ENCODE measurements around the gene OSBPL9.

The OSBPL9 gene

DNA sequence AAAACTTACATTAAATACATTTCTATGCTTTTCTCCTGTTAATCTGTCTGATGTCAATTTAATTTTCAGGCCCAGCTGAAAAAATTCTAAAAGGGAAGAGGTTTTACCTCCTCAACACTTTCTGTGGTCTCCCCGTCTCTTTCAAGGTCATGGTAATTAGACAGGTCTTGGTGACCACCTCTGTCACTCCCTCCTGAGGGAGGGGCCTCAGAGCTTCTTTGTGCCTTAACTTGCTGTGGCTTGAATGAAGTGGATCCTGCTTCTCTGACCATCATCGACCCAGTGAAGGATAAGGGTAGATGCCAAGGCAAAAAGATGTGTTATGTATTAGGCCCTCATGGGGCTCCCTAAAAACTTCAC is 40.8 kb upstream of the OSBPL9 start:
- DNase-seq (ENCODE audit: insufficient read length, low spot score): no peak
- no peak for TF ChIP-seq TAF1 (IDR thresholded peaks at IDR 0.05; ENCODE audit: low read depth, low read length)
- 0 out of 2 replicates have a peak, but pooled peaks have one; percentile 5 for TF ChIP-seq SPI1 (IDR thresholded peaks at IDR 0.05; ENCODE audit: low read depth, low read length)
- peak; percentile 68 for FAIRE-seq

- no peak for TF ChIP-seq POU2F2 (IDR thresholded peaks at IDR 0.05; ENCODE audit: low read depth, low read length)
- TF ChIP-seq POLR2AphosphoS5 (IDR thresholded peaks at IDR 0.05; ENCODE audit: low read depth, low read length): no peak
- no peak for TF ChIP-seq SPI1 (IDR thresholded peaks at IDR 0.05; ENCODE audit: low read depth, low read length)
- no peak for TF ChIP-seq TAF1 (IDR thresholded peaks at IDR 0.05; ENCODE audit: low read depth, low read length)
- TF ChIP-seq PAX5 (IDR thresholded peaks at IDR 0.05; ENCODE audit: insufficient read depth, low read length, severe bottlenecking): no peak
- no peak for TF ChIP-seq POLR2A (IDR thresholded peaks at IDR 0.05; ENCODE audit: low read depth, low read length)
- no peak for DNase-seq (ENCODE audit: insufficient read length, low spot score)
- FAIRE-seq: no peak
Observed at GRCh38 chr1:51576923-51577322, 40.0 kb upstream of the OSBPL9 start.

DNA sequence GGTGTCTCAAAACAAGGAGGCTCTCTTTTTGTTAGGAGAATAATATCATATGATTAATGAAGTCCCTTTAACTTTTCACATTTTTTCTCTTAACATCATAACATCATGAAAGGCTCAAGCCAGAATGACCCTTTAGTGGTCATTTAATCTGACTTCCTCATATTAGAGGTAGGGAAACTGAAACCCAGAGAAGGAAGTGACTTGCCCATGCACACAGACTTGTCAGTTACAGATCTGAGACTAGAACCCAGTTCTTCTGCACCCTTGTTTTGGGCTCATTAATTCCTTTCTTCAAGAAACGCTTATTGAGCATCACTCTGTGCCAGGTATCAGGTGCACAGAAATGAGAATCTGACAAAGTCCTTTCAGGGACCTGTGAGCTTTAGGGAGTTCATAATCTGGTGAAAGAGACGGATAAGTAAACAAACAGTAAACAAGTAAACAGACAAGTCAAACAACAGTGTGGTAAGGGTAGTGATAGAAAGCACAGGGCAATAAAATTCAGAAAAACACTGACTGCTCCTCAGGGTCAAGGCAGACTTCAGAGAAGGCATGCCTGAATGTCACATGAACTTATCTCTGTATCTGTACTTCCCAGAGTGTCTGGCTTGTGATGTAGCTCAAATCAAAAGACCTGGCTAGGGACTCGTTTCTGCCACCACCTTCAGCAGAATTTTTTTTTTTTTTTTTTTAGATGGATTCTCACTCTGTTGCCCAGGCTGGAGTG is 38.3 kb upstream of the OSBPL9 start:
- DNase-seq (ENCODE audit: insufficient read length, low spot score) (peak; percentile 35), FAIRE-seq (peak; percentile 84)
- peak; percentile 93 for TF ChIP-seq SPI1 (IDR thresholded peaks at IDR 0.05; ENCODE audit: low read depth, low read length)
- TF ChIP-seq POLR2AphosphoS5 (IDR thresholded peaks at IDR 0.05; ENCODE audit: low read depth, low read length): no peak

DNA sequence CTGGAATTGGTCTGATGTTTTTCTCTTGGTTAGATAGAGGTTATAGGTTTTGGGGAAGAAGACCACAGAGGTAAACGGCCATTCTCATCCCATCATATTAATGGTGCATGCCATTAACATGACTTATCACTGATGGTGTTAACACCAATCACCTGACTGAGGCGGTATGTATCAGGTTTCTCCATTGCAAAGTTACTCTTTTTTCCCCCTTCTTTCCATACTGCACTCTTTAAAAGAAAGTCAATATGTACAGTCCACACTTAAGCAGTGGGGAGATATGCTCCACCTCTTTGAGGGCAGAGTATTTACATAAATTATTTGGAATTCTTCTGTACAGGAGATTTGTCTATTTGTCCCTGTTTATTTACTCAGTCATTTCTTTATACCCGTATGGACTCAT is 35.7 kb upstream of the OSBPL9 start:
- DNase-seq (ENCODE audit: insufficient read length, low spot score): no peak
- TF ChIP-seq PAX5 (IDR thresholded peaks at IDR 0.05; ENCODE audit: insufficient read depth, low read length, severe bottlenecking): no peak
- no peak for TF ChIP-seq POLR2A (IDR thresholded peaks at IDR 0.05; ENCODE audit: low read depth, low read length)
- TF ChIP-seq POLR2AphosphoS5 (IDR thresholded peaks at IDR 0.05; ENCODE audit: low read depth, low read length): no peak
- TF ChIP-seq TAF1 (IDR thresholded peaks at IDR 0.05; ENCODE audit: low read depth, low read length): no peak
- TF ChIP-seq POU2F2 (IDR thresholded peaks at IDR 0.05; ENCODE audit: low read depth, low read length): no peak
- no peak for TF ChIP-seq SPI1 (IDR thresholded peaks at IDR 0.05; ENCODE audit: low read depth, low read length)
- no peak for FAIRE-seq

- FAIRE-seq: no peak
- TF ChIP-seq POU2F2 (IDR thresholded peaks at IDR 0.05; ENCODE audit: low read depth, low read length): no peak
- no peak for TF ChIP-seq PAX5 (IDR thresholded peaks at IDR 0.05; ENCODE audit: insufficient read depth, low read length, severe bottlenecking)
- TF ChIP-seq SPI1 (IDR thresholded peaks at IDR 0.05; ENCODE audit: low read depth, low read length): no peak
- TF ChIP-seq TAF1 (IDR thresholded peaks at IDR 0.05; ENCODE audit: low read depth, low read length): no peak
- no peak for TF ChIP-seq POLR2A (IDR thresholded peaks at IDR 0.05; ENCODE audit: low read depth, low read length)
- TF ChIP-seq POLR2AphosphoS5 (IDR thresholded peaks at IDR 0.05; ENCODE audit: low read depth, low read length): no peak
- no peak for DNase-seq (ENCODE audit: insufficient read length, low spot score)
Observed at GRCh38 chr1:51583532-51583931, 33.4 kb upstream of the OSBPL9 start.

DNA sequence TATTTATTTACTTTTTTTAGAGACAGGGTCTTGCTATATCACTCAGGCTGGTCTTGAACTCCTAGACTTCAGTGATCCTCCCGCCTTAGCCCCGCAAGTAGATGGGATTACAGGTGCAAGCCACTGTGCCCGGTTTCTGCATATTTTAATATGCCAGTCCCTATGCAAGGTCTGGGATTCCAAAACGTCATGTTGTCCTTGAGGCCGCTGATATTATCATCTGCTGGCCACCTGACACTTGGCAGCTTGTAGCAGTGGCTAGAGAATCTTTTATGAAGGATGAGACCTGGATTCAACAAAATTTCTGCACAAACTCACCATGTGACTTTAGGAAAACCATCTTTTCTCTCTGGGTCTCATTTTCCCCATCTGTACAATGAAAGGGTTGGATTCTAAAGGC is 32.9 kb upstream of the OSBPL9 start:
- no peak for FAIRE-seq
- TF ChIP-seq POLR2AphosphoS5 (IDR thresholded peaks at IDR 0.05; ENCODE audit: low read depth, low read length): no peak
- TF ChIP-seq TAF1 (IDR thresholded peaks at IDR 0.05; ENCODE audit: low read depth, low read length): no peak
- TF ChIP-seq POU2F2 (IDR thresholded peaks at IDR 0.05; ENCODE audit: low read depth, low read length): no peak
- TF ChIP-seq SPI1 (IDR thresholded peaks at IDR 0.05; ENCODE audit: low read depth, low read length): no peak
- TF ChIP-seq PAX5 (IDR thresholded peaks at IDR 0.05; ENCODE audit: insufficient read depth, low read length, severe bottlenecking): no peak

GRCh38 chr1:51592711-51593110 is 24.2 kb upstream of the OSBPL9 start:
- TF ChIP-seq PAX5 (IDR thresholded peaks at IDR 0.05; ENCODE audit: insufficient read depth, low read length, severe bottlenecking) (no peak), POU2F2 (IDR thresholded peaks at IDR 0.05; ENCODE audit: low read depth, low read length) (no peak), SPI1 (IDR thresholded peaks at IDR 0.05; ENCODE audit: low read depth, low read length) (no peak), POLR2A (IDR thresholded peaks at IDR 0.05; ENCODE audit: low read depth, low read length) (no peak), POLR2AphosphoS5 (IDR thresholded peaks at IDR 0.05; ENCODE audit: low read depth, low read length) (no peak), TAF1 (IDR thresholded peaks at IDR 0.05; ENCODE audit: low read depth, low read length) (no peak)
- DNase-seq (ENCODE audit: insufficient read length, low spot score) (no peak), FAIRE-seq (no peak)

More for the DNA sequence above, 32.9 kb upstream of the OSBPL9 start:
- no peak for DNase-seq (ENCODE audit: insufficient read length, low spot score)

DNA sequence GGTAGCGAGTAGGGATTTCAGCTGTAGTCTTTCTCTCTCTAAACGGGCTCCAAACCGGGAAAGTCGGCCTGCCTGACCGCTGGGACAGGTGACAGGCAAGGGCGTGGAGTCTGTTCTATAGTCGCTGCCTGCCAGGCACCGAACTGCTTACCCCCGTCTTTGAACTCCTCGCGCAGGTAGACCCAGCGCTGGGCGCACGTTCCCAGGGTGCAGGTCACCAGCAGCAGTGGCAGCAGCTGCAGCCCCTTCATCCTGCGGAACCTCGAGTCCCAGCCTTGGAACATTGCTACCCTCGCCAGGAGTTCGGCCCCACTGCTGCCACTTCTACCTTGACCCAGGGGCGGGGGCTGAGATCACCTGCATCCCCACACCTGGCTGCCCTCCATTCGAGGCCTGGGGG is 22.2 kb upstream of the OSBPL9 start:
- TF ChIP-seq TAF1 (IDR thresholded peaks at IDR 0.05; ENCODE audit: low read depth, low read length): no peak
- TF ChIP-seq PAX5 (IDR thresholded peaks at IDR 0.05; ENCODE audit: insufficient read depth, low read length, severe bottlenecking): no peak
- no peak for TF ChIP-seq SPI1 (IDR thresholded peaks at IDR 0.05; ENCODE audit: low read depth, low read length)
- TF ChIP-seq POLR2AphosphoS5 (IDR thresholded peaks at IDR 0.05; ENCODE audit: low read depth, low read length): no peak
- TF ChIP-seq POU2F2 (IDR thresholded peaks at IDR 0.05; ENCODE audit: low read depth, low read length): no peak
- TF ChIP-seq POLR2A (IDR thresholded peaks at IDR 0.05; ENCODE audit: low read depth, low read length): no peak
- no peak for DNase-seq (ENCODE audit: insufficient read length, low spot score)
- FAIRE-seq: no peak

DNA sequence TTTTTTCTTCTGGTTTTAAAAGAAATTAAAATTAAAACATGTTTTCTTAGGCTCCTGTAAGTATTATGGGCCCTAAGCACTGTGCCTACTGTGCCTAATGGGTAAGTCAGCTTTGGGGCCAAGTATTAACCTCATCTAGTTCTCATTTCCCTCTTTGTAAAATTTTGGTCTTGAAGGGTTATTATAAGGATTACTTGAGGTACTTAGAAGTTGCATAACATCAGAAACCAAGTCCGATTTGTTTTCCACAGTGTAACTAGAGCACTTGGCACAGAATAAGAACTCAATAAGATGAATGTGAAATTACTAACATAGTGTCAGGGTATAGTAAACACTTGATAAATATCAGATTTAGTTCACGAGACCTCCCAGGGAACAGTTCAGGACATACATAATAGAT is 16.4 kb upstream of the OSBPL9 start:
- FAIRE-seq (no peak), DNase-seq (ENCODE audit: insufficient read length, low spot score) (no peak)
- TF ChIP-seq TAF1 (IDR thresholded peaks at IDR 0.05; ENCODE audit: low read depth, low read length) (no peak), POLR2AphosphoS5 (IDR thresholded peaks at IDR 0.05; ENCODE audit: low read depth, low read length) (no peak), POU2F2 (IDR thresholded peaks at IDR 0.05; ENCODE audit: low read depth, low read length) (no peak), POLR2A (IDR thresholded peaks at IDR 0.05; ENCODE audit: low read depth, low read length) (no peak), PAX5 (IDR thresholded peaks at IDR 0.05; ENCODE audit: insufficient read depth, low read length, severe bottlenecking) (no peak), SPI1 (IDR thresholded peaks at IDR 0.05; ENCODE audit: low read depth, low read length) (no peak)

- TF ChIP-seq TAF1 (IDR thresholded peaks at IDR 0.05; ENCODE audit: low read depth, low read length) (no peak), POLR2AphosphoS5 (IDR thresholded peaks at IDR 0.05; ENCODE audit: low read depth, low read length) (no peak), POLR2A (IDR thresholded peaks at IDR 0.05; ENCODE audit: low read depth, low read length) (no peak), POU2F2 (IDR thresholded peaks at IDR 0.05; ENCODE audit: low read depth, low read length) (no peak), PAX5 (IDR thresholded peaks at IDR 0.05; ENCODE audit: insufficient read depth, low read length, severe bottlenecking) (no peak), SPI1 (IDR thresholded peaks at IDR 0.05; ENCODE audit: low read depth, low read length) (no peak)
- FAIRE-seq: no peak
Observed at GRCh38 chr1:51600965-51601364, 15.9 kb upstream of the OSBPL9 start.

More at GRCh38 chr1:51600965-51601364, 15.9 kb upstream of the OSBPL9 start:
- DNase-seq (ENCODE audit: insufficient read length, low spot score): no peak
